HepG2 (cell line): ENCODE measurements around the gene TXNRD1. TPM values are rescaled to one million over a fixed set of nuclear protein-coding genes. Genes with fewer than 3 reads are reported as not detected.

ENCODE experiments used
- ARID5B ChIP-seq: IDR thresholded peaks from 2 replicates; pipeline ENCODE4 v1.4.0; 2020; ENCODE audit warnings: mild to moderate bottlenecking, missing genetic modification reagents
- DNMT1 ChIP-seq: sonication (generic); formaldehyde crosslinking; IDR thresholded peaks from 2 replicates; pipeline ENCODE4 v1.5.1; 2020; ENCODE audit warnings: mild to moderate bottlenecking, missing genetic modification reagents
- HMG20A ChIP-seq: IDR thresholded peaks from 2 replicates; pipeline ENCODE4 v1.6.1; 2016; ENCODE audit warnings: borderline replicate concordance
- JUN ChIP-seq: sonication (generic); formaldehyde crosslinking; IDR thresholded peaks from 2 replicates; pipeline ENCODE4 v1.4.0; 2020; ENCODE audit warnings: mild to moderate bottlenecking, missing genetic modification reagents
- MIER3 ChIP-seq: IDR thresholded peaks from 2 replicates; pipeline ENCODE4 v1.6.1; 2016; ENCODE audit warnings: missing compliant biosample characterization, borderline replicate concordance
- MNT ChIP-seq: fragments of 450-650 bp; IDR thresholded peaks from 2 replicates; pipeline ENCODE4 v1.6.1; 2016
- NKX3-1 ChIP-seq: sonication (generic); formaldehyde crosslinking; IDR thresholded peaks from 2 replicates; pipeline ENCODE4 v1.5.0; 2020; ENCODE audit warnings: missing genetic modification reagents
- PTBP1 ChIP-seq: fragments of 200-400 bp; formaldehyde crosslinking; IDR thresholded peaks from 2 replicates; pipeline ENCODE4 v1.6.1; 2018; ENCODE audit warnings: low read length, low read depth; ENCODE audit not compliant: poor library complexity, severe bottlenecking
- SNAI1 ChIP-seq: sonication (generic); formaldehyde crosslinking; IDR thresholded peaks from 2 replicates; pipeline ENCODE4 v1.5.0; 2020; ENCODE audit warnings: mild to moderate bottlenecking, missing genetic modification reagents, borderline replicate concordance
- SPEN ChIP-seq: sonication (generic); formaldehyde crosslinking; IDR thresholded peaks from 2 replicates; pipeline ENCODE4 v1.5.1; 2020; ENCODE audit warnings: low read depth, mild to moderate bottlenecking, missing genetic modification reagents
- TARDBP ChIP-seq: sonication (generic); formaldehyde crosslinking; IDR thresholded peaks from 2 replicates; pipeline ENCODE4 v1.8.0; 2022; ENCODE audit warnings: mild to moderate bottlenecking, missing genetic modification reagents
- ZNF280B ChIP-seq: sonication (generic); formaldehyde crosslinking; IDR thresholded peaks from 2 replicates; pipeline ENCODE4 v1.5.0; 2020; ENCODE audit warnings: missing genetic modification reagents, mild to moderate bottlenecking, borderline replicate concordance
- polyA plus RNA-seq, 8 experiments: library from polyadenylated mRNA; depleted of rRNA in 3 of 8; stranded (reverse) in 7 of 8; unstranded in 1 of 8; fragments of >200 nt; fragmentation: Illumina TruSeq in 4 of 8; extraction: Trizol in 4 of 8; gene quantifications; 2 replicates each; pipeline versions ENCODE4 v1.2.1 to v1.2.3, GENCODE V29; 2011 to 2016; ENCODE audit warnings: low read depth in 4 of 8, missing spikeins in 1 of 8, mixed read lengths in 1 of 8; ENCODE audit not compliant: insufficient read depth in 1 of 8
- total RNA-seq, 5 experiments: library from RNA; depleted of rRNA; stranded (reverse); fragments of >200 nt; fragmentation: Illumina TruSeq; extraction: Trizol; gene quantifications; 2 replicates each; pipeline ENCODE4 v1.2.3, GENCODE V29; 2016; ENCODE audit warnings: low read depth in 1 of 5
- TF ChIP-seq, protein P1 (sequence below): sonication (generic); formaldehyde crosslinking; conservative IDR thresholded peaks from 2 replicates; pipeline ENCODE4 v1.8.0; 2022; ENCODE audit warnings: missing genetic modification reagents
- TF ChIP-seq, protein P2 (sequence below): sonication (generic); formaldehyde crosslinking; IDR thresholded peaks from 2 replicates; pipeline ENCODE4 v1.5.0; 2020; ENCODE audit warnings: mild to moderate bottlenecking, missing genetic modification reagents, moderate library complexity

TXNRD1 gene
- total and polyA plus RNA-seq, 2 of the 13 experiments (the other 11 are each of a cell fraction or from before 2014, with no cell fraction given) = 54.0 to 190 TPM

DNA sequence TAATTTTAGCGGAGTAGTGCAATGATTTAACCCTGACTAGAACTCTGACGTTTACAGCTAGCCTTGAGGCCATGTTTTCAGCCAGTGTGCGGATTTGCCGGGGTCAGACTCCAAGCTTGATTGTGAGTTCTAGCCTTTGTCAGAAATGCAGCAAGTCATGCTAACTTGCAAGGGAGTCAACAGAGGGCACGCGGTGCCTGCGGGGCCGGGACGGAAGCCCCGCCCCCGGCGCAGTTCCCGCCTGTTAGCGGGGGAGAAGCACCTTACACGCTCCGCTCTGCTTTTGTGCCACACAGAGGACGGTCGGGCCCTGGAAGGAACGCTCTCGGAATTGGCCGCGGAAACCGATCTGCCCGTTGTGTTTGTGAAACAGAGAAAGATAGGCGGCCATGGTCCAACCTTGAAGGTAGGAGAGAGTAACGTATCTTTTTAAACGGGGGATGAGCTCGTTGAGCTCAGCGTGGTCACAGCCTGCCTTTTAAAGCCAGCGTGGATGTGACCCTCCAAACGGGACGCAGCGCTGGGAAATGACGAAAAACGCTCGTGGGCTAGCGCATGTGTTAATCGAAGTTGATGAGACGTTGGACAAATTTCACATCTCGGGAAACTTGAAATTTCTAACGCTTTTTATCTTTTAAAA is 73.2 kb downstream of the TXNRD1 start (continued):
- TF ChIP-seq SNAI1 (CRISPR knock-in tag) (peak; percentile 74; the same call in 1 of the 2 replicates), JUN (CRISPR knock-in tag) (no peak), MNT (peak; percentile 92), ARID5B (CRISPR knock-in tag) (peak; percentile 84), TARDBP (CRISPR knock-in tag) (peak; percentile 84; the same call in 1 of the 2 replicates), DNMT1 (CRISPR knock-in tag) (no peak), PTBP1 (no peak), SPEN (CRISPR knock-in tag) (peak; percentile 88), MIER3 (peak; percentile 56; the same call in 1 of the 2 replicates), ZNF280B (CRISPR knock-in tag) (peak; percentile 65; the same call in 1 of the 2 replicates), NKX3-1 (CRISPR knock-in tag) (peak; percentile 82; the same call in 1 of the 2 replicates), HMG20A (CRISPR knock-in tag) (0 out of 2 replicates have a peak, but pooled peaks have one; percentile 52)
- TF ChIP-seq, protein P1, sequence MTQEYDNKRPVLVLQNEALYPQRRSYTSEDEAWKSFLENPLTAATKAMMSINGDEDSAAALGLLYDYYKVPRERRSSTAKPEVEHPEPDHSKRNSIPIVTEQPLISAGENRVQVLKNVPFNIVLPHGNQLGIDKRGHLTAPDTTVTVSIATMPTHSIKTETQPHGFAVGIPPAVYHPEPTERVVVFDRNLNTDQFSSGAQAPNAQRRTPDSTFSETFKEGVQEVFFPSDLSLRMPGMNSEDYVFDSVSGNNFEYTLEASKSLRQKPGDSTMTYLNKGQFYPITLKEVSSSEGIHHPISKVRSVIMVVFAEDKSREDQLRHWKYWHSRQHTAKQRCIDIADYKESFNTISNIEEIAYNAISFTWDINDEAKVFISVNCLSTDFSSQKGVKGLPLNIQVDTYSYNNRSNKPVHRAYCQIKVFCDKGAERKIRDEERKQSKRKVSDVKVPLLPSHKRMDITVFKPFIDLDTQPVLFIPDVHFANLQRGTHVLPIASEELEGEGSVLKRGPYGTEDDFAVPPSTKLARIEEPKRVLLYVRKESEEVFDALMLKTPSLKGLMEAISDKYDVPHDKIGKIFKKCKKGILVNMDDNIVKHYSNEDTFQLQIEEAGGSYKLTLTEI (CRISPR knock-in tag) = no peak
- TF ChIP-seq, protein P2, sequence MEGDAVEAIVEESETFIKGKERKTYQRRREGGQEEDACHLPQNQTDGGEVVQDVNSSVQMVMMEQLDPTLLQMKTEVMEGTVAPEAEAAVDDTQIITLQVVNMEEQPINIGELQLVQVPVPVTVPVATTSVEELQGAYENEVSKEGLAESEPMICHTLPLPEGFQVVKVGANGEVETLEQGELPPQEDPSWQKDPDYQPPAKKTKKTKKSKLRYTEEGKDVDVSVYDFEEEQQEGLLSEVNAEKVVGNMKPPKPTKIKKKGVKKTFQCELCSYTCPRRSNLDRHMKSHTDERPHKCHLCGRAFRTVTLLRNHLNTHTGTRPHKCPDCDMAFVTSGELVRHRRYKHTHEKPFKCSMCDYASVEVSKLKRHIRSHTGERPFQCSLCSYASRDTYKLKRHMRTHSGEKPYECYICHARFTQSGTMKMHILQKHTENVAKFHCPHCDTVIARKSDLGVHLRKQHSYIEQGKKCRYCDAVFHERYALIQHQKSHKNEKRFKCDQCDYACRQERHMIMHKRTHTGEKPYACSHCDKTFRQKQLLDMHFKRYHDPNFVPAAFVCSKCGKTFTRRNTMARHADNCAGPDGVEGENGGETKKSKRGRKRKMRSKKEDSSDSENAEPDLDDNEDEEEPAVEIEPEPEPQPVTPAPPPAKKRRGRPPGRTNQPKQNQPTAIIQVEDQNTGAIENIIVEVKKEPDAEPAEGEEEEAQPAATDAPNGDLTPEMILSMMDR (CRISPR knock-in tag) = peak; percentile 51
